AG09319 (cell line): ENCODE data around the gene PLA2G2C.

Experiments used
- DNase-seq: peaks from one replicate; pipeline ENCODE4 v3.0.0-alpha.2; 2010; ENCODE audit warnings: low read depth; ENCODE audit errors: extremely low read depth
- CTCF ChIP-seq: IDR thresholded peaks from 2 replicates; pipeline ENCODE4 v1.5.1; 2011; ENCODE audit warnings: low read depth, mild to moderate bottlenecking, inconsistent platforms, low read length, moderate library complexity

The PLA2G2C gene

DNA sequence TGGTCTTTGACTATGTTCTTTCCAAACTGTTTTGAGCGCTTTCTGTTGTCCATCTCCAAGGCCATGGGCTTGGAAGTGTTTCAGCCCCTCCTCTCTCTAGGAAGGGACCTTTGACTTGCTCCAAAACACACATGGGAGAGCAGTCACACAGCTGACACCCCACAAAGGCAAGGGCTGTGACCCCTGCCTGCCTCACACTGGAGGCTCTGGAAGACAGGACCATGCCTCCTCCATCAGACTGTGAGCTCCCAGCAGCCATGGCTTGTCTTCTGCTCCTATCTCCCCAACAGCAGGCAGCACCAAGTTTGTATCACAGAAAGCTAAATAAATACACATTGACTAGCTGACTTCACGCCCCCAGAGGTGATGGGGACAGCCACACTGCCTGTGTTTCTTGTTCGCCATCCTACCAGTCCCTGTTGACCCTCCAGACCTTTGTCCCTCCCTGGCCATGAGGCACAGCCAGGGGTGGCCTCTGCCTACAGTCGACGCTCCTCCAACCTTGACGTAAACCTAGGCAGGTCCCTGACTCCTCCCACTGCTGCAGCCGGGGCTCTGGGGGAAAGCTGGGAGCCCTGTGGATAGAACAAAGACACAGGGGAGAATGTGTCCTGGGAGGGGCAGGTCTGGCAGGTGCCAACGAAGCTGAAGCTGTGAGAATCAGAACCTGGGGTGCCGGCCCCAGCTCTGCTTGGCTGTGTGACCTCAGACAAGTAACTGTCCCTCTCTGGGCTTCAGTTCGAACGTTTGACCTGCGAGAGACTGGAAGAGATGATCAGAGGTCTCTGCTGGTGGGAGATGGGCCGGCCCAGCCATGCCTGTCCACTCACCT, 42.4 kb downstream of the PLA2G2C start:
- TF ChIP-seq CTCF = no peak
- no peak for DNase-seq

DNA sequence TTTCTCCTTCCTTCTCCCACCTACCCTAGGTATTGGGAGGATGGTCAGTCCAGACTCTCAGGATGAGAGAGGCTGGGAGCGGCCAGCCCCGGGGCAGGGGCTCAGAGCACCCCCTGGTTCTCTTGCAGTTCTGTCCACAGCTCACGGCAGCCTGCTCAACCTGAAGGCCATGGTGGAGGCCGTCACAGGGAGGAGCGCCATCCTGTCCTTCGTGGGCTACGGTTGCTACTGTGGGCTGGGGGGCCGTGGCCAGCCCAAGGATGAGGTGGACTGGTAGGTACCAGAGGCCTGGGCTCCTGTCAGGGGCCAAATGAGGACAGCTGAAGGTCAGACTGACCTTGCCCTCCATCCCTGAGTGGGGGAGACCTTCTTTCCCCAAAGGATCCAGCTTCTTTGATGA, 43.0 kb downstream of the PLA2G2C start:
- DNase-seq = no peak
- no peak for TF ChIP-seq CTCF

DNA sequence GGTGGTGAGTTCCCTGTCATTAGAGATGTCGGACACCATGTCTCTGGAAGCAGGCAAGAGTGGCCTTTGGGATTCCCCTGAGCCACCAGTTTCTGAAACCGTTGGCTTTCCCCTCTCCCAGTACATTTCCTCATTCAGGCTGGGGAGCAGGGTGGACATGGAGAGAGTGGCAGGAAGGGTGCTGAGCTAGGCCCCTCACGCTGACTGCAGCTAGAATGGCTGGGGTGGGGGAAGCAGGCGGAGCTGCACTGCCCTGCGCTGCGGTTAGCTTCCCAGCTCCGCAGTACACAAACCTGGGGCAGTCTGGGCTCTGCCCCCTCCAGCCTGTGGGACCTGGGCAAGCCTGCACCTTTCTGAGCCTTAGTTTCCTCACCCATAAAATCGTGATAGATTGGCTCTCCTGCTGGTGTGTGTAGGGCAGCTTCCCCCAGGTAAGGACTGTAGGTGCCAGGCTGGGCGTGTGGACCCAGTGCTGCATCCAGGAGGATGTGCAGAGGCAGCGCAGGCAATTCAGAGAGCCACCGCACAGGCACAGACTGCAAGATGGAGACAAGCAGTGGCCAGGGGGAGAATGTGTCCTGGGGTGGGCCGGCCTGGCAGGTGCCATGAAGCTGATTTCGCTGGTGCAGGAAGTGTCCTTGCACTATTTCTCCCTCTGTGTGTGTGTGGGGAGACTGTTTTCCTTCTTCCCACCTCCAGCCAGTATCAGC, 44.2 kb downstream of the PLA2G2C start:
- DNase-seq = no peak
- no peak for TF ChIP-seq CTCF

DNA sequence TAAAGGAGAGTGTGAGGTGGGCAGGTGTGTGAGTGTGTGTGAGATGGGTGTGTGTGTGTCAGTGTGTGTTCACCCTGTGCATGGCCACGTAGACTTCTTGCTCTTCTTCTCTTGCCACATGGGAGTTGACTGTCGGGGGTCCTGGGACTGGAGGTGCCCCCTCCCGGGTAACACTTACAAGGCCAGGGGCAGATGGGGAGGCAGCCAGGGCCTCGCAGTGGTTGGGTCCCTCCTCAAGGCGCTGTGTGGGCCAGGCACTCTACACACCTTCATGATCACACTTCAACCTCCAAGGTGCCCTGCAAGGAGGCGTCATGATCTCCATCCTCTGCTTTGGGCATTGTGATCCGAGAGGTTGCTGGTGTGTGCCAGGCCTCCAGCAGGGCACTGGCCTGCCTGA, 44.9 kb downstream of the PLA2G2C start:
- no peak for TF ChIP-seq CTCF
- no peak for DNase-seq

GRCh38 chr1:20141001-20141400, 45.3 kb downstream of the PLA2G2C start:
- DNase-seq = no peak
- TF ChIP-seq CTCF = no peak

- TF ChIP-seq CTCF = no peak
- DNase-seq = no peak
These were observed 46.3 kb downstream of the PLA2G2C start for GRCh38 chr1:20139776-20140612.
